ENCODE results near the gene KLHL3. TPM values are rescaled to one million over a fixed set of nuclear protein-coding genes. Genes with fewer than 3 reads are reported as not detected.

The KLHL3 gene
- total and polyA plus RNA-seq, 8 donors: 1.8 to 6.6 (median 3.1) TPM

- 45 to 48% methylated on average over 5 of the region's 5 CpGs for WGBS, 2 donors
- H3K4me1 ChIP-seq: peaks cover 24 to 41% (median 41%) of the 10 kb centered on the region in 3 donors
- intact Hi-C loops (cut with DNase I): no loop called here
- no peak for FAIRE-seq
- H3K27me3 ChIP-seq: no peaks in the 10 kb centered on the region
- no peaks in the 10 kb centered on the region for H3K36me3 ChIP-seq
- peak overlapping the region in 2 of 4 donors; percentile 22 to 48 for H3K27ac ChIP-seq
- ATAC-seq: peak in 3 of 4 donors; percentile 14 to 53 (median 24)
- no peak for DNase-seq
- TF ChIP-seq CTCF (IDR thresholded peaks at IDR 0.05): no peak
- H3K9me3 ChIP-seq: no peaks in the 10 kb centered on the region
- H3K4me3 ChIP-seq: no peak overlapping the region
Measured at GRCh38 chr5:137668637-137669036, 67.3 kb downstream of the KLHL3 start.

- intact Hi-C loops (cut with DNase I): no loop called here
- no peak for TF ChIP-seq CTCF (IDR thresholded peaks at IDR 0.05)
- Histone ChIP-seq H3K4me1 (peaks cover 24 to 41% (median 39%) of the 10 kb centered on the region in 3 donors), H3K9me3 (no peaks in the 10 kb centered on the region), H3K4me3 (no peak overlapping the region), H3K36me3 (no peaks in the 10 kb centered on the region), H3K27me3 (no peaks in the 10 kb centered on the region), H3K27ac (peak overlapping the region; percentile 35 to 90 (median 74))
- DNase-seq: no peak
- no peak for FAIRE-seq
- peak in 2 of 4 donors; percentile 8 to 17 for ATAC-seq
Measured at GRCh38 chr5:137667341-137667740, 68.5 kb downstream of the KLHL3 start.

GRCh38 chr5:137666901-137667300, 69.0 kb downstream of the KLHL3 start:
- Histone ChIP-seq H3K4me3 (no peak overlapping the region), H3K4me1 (peaks cover 24 to 41% (median 35%) of the 10 kb centered on the region in 3 donors), H3K9me3 (no peaks in the 10 kb centered on the region), H3K27me3 (no peaks in the 10 kb centered on the region), H3K36me3 (no peaks in the 10 kb centered on the region), H3K27ac (peak overlapping the region; percentile 35 to 90 (median 74))
- no peak for TF ChIP-seq CTCF (IDR thresholded peaks at IDR 0.05)
- FAIRE-seq: no peak
- no peak for DNase-seq
- ATAC-seq: peak in 2 of 4 donors; percentile 4 to 11
- intact Hi-C loops (cut with DNase I): no loop called here
- 5 to 13% methylated on average over 2 of the region's 2 CpGs for WGBS, 2 donors

- no peak for TF ChIP-seq CTCF (IDR thresholded peaks at IDR 0.05)
- no peak overlapping the region for H3K4me3 ChIP-seq
- peak; percentile 82 to 87 (median 84) for ATAC-seq
- peak in 3 of 6 donors; percentile 37 to 44 (median 38) for DNase-seq
- no peak for FAIRE-seq
- intact Hi-C loops (cut with DNase I): no loop called here
- peaks cover 24 to 45% (median 30%) of the 10 kb centered on the region in 3 donors for H3K4me1 ChIP-seq
- H3K27ac ChIP-seq: peak overlapping the region; percentile 35 to 90 (median 74)
- WGBS, 2 donors: 7 to 9% methylated on average over 3 of the region's 3 CpGs
- H3K9me3 ChIP-seq: no peaks in the 10 kb centered on the region
- H3K27me3 ChIP-seq: no peaks in the 10 kb centered on the region
- no peaks in the 10 kb centered on the region for H3K36me3 ChIP-seq
Measured at GRCh38 chr5:137666461-137666850, 69.4 kb downstream of the KLHL3 start.

GRCh38 chr5:137665678-137666460, 70.0 kb downstream of the KLHL3 start:
- Histone ChIP-seq H3K9me3 (no peaks in the 10 kb centered on the region), H3K4me1 (peaks cover 24 to 45% (median 30%) of the 10 kb centered on the region in 3 donors), H3K27ac (peak overlapping the region; percentile 24 to 90 (median 60)), H3K36me3 (no peaks in the 10 kb centered on the region), H3K27me3 (no peaks in the 10 kb centered on the region), H3K4me3 (no peak overlapping the region)
- peak in 2 of 6 donors; percentile 8 to 36 for DNase-seq
- no peak for TF ChIP-seq CTCF (IDR thresholded peaks at IDR 0.05)
- WGBS, 2 donors: 29 to 40% methylated on average over 3 of the region's 3 CpGs
- intact Hi-C loops (cut with DNase I): no loop called here
- peak; percentile 76 to 85 (median 84) for ATAC-seq
- no peak for FAIRE-seq
